Measurements from ENCODE around the gene CORO6.

- TF ChIP-seq USF1 (IDR thresholded peaks at IDR 0.05) = no peak
- TF ChIP-seq RAD21 (IDR thresholded peaks at IDR 0.05; ENCODE audit: low read depth) = no peak
Observed at GRCh38 chr17:29607557-29608195, 15.0 kb downstream of the CORO6 start.

All from Ishikawa (cell line).